ENCODE results near the gene ASB13. TPM values are rescaled to one million over a fixed set of nuclear protein-coding genes. Genes with fewer than 3 reads are reported as not detected.

ASB13 gene
- total RNA-seq, 1 donor from 2014 or later, result 15.3 TPM

Other genes starting within 250 kb of the ASB13 start
- 16.6 TPM for gene CALML5, start 167.0 kb downstream of the ASB13 start, total RNA-seq
- gene CALML3, start 141.6 kb downstream of the ASB13 start, total RNA-seq, result 501 TPM
- 32.8 TPM for gene TASOR2, start 18.2 kb upstream of the ASB13 start, total RNA-seq
- 164 TPM for gene GDI2, start 146.8 kb upstream of the ASB13 start, total RNA-seq
- gene ANKRD16, start 223.3 kb upstream of the ASB13 start, total RNA-seq, result 5.2 TPM
- 35.3 TPM for gene FBH1, start 223.6 kb upstream of the ASB13 start, total RNA-seq